Endothelial cell of umbilical vein (primary cell): Measurements from ENCODE around the gene ZNF672. TPM values are rescaled to one million over a fixed set of nuclear protein-coding genes. Genes with fewer than 3 reads are reported as not detected.

ENCODE experiments used
- BruUV-seq: library from RNA; stranded (reverse); fragments of 400-500 nt; replicated peaks from 2 replicates; lab custom pipeline; 2021; lab: Mats Ljungman, UMichigan
- CTCF ChIA-PET: fragments of 300-600, 350-600 bp; sonication (Branson Sonifier 250); formaldehyde crosslinking; loops from one replicate; lab custom pipeline; 2021; ENCODE audit warnings: antibody characterized with exemption, inconsistent platforms; lab: Charles Lee
- POLR2A ChIA-PET: fragments of 300-600, 350-600 bp; sonication (Branson Sonifier 250); formaldehyde crosslinking; loops from one replicate; lab custom pipeline; 2021; ENCODE audit warnings: antibody characterized with exemption, inconsistent platforms; lab: Charles Lee
- DNase-seq: peaks from one replicate; pipeline ENCODE4 v3.0.0-alpha.2; 2011; ENCODE audit warnings: low read depth, low spot score
- FAIRE-seq: peaks from 2 replicates; lab custom pipeline; 2011; peaks lifted over from hg19 to GRCh38; lab: Jason Lieb, UNC
- H2AFZ ChIP-seq: 2 replicates; pipeline ENCODE4 v1.6.0; 2012; ENCODE audit warnings: low read depth, low read length, control low read depth, inconsistent platforms
- H3K27ac ChIP-seq: 2 replicates; pipeline ENCODE4 v1.5.1; 2011; ENCODE audit warnings: low read depth, mild to moderate bottlenecking, control low read depth, low read length, moderate library complexity; ENCODE audit not compliant: insufficient read depth
- H3K27me3 ChIP-seq, 2 experiments: 2 replicates each; pipeline versions ENCODE4 v1.6.0 to v1.6.1; 2011; ENCODE audit warnings: low read length in 2 of 2, mixed read lengths in 1 of 2; ENCODE audit not compliant: control insufficient read depth in 2 of 2, insufficient read depth in 2 of 2
- H3K36me3 ChIP-seq, 2 experiments: 2 replicates in 1 of 2; 3 replicates in 1 of 2; pipeline ENCODE4 v1.5.1; 2011; ENCODE audit warnings: low read length in 2 of 2, mild to moderate bottlenecking in 1 of 2, moderate library complexity in 1 of 2; ENCODE audit not compliant: control insufficient read depth in 2 of 2, insufficient read depth in 2 of 2; ENCODE audit errors: extremely low read depth in 1 of 2
- H3K4me1 ChIP-seq: 3 replicates; pipeline ENCODE4 v1.5.1; 2011; ENCODE audit warnings: mild to moderate bottlenecking, low read length; ENCODE audit not compliant: control insufficient read depth, insufficient read depth; ENCODE audit errors: extremely low read depth
- H3K4me2 ChIP-seq: 2 replicates; pipeline ENCODE4 v1.6.1; 2011; ENCODE audit warnings: low read length, control low read depth, mixed read lengths; ENCODE audit not compliant: insufficient read depth
- H3K4me3 ChIP-seq, 3 experiments: fragments of 200-600 bp in 1 of 3; sonication (generic), shearing (Covaris generic) in 1 of 3; replicated peaks in 1 of 3; 2 replicates each; pipeline ENCODE4 v1.5.1; 2011 to 2016; ENCODE audit warnings: control low read depth in 3 of 3, low read length in 3 of 3, mild to moderate bottlenecking in 2 of 3, inconsistent platforms in 1 of 3, low read depth in 1 of 3, moderate library complexity in 1 of 3; ENCODE audit not compliant: insufficient read depth in 1 of 3
- H3K79me2 ChIP-seq: 2 replicates; pipeline ENCODE4 v1.6.0; 2012; ENCODE audit warnings: low read length, inconsistent platforms; ENCODE audit not compliant: control insufficient read depth, insufficient read depth
- H3K9ac ChIP-seq: replicated peaks from 2 replicates; pipeline ENCODE3; 2011; ENCODE audit warnings: low read length, control low read depth; ENCODE audit not compliant: insufficient read depth; ENCODE audit errors: extremely low read depth
- H3K9me1 ChIP-seq: replicated peaks from 3 replicates; pipeline ENCODE4 v1.6.0; 2011; ENCODE audit warnings: mild to moderate bottlenecking, low read length; ENCODE audit not compliant: control insufficient read depth, insufficient read depth; ENCODE audit errors: extremely low read depth
- H3K9me3 ChIP-seq: replicated peaks from 2 replicates; pipeline ENCODE4 v1.5.1; 2012; ENCODE audit warnings: low read length, inconsistent platforms; ENCODE audit not compliant: control insufficient read depth, insufficient read depth
- H4K20me1 ChIP-seq: replicated peaks from 2 replicates; pipeline ENCODE3; 2011; ENCODE audit warnings: mild to moderate bottlenecking, low read length; ENCODE audit not compliant: control insufficient read depth, insufficient read depth; ENCODE audit errors: extremely low read depth
- CTCF ChIP-seq, 2 donors: IDR thresholded peaks; 1 replicate in 1 of 2; 2 replicates in 1 of 2; pipeline ENCODE4 v1.5.1; 2011; ENCODE audit warnings: low read length in 2 of 2, mild to moderate bottlenecking in 2 of 2, moderate library complexity in 2 of 2, control low read depth in 1 of 2, inconsistent platforms in 1 of 2, low read depth in 1 of 2; ENCODE audit not compliant: insufficient read depth in 1 of 2; ENCODE audit errors: extremely low read depth in 1 of 2
- EZH2 ChIP-seq: IDR thresholded peaks from 2 replicates; pipeline ENCODE4 v1.6.1; 2012; ENCODE audit warnings: borderline replicate concordance, low read depth, mild to moderate bottlenecking, moderate library complexity, low read length, inconsistent platforms; ENCODE audit not compliant: severe bottlenecking
- FOS ChIP-seq: IDR thresholded peaks from 2 replicates; pipeline ENCODE4 v1.6.1; 2011; ENCODE audit warnings: mild to moderate bottlenecking, low read length, moderate library complexity, borderline replicate concordance; ENCODE audit not compliant: insufficient read depth
- GATA2 ChIP-seq: IDR thresholded peaks from 2 replicates; pipeline ENCODE4 v1.7.0; 2011; ENCODE audit warnings: low read depth, mild to moderate bottlenecking, moderate library complexity, mixed read lengths, low read length; ENCODE audit not compliant: insufficient read length, insufficient read depth
- JUN ChIP-seq: IDR thresholded peaks from 2 replicates; pipeline ENCODE4 v1.6.1; 2011; ENCODE audit warnings: borderline replicate concordance, low read depth; ENCODE audit not compliant: insufficient read length, insufficient read depth
- MAX ChIP-seq: IDR thresholded peaks from 2 replicates; pipeline ENCODE4 v1.6.1; 2011; ENCODE audit not compliant: insufficient read depth, insufficient read length
- MYC ChIP-seq: IDR thresholded peaks from one replicate; pipeline ENCODE4 v1.6.1; 2011; ENCODE audit warnings: mild to moderate bottlenecking, low read depth, low read length
- POLR2A ChIP-seq: IDR thresholded peaks from 2 replicates; pipeline ENCODE4 v1.6.1; 2012; ENCODE audit warnings: low read depth, mild to moderate bottlenecking, control low read depth, low read length
- POLR2AphosphoS5 ChIP-seq: IDR thresholded peaks from 2 replicates; pipeline ENCODE4 v1.6.1; 2012; ENCODE audit warnings: low read depth, mild to moderate bottlenecking, control low read depth, low read length, moderate library complexity; ENCODE audit not compliant: insufficient read depth
- dilution Hi-C: fragments of 300-500 bp; cut with MboI; formaldehyde crosslinking; loops from one replicate; pipeline ENCODE4 v1.15.0; 2019; ENCODE audit warnings: low sequenced_read_pairs; ENCODE audit not compliant: extremely low pct_ligation_motif_present
- intact Hi-C: fragments of 100-400 bp; cut with micrococcal nuclease; formaldehyde crosslinking; loops from one replicate; pipeline ENCODE4 v1.10.0; 2022
- polyA plus RNA-seq, 4 experiments: library from polyadenylated mRNA; depleted of rRNA in 3 of 4; stranded (reverse) in 3 of 4; unstranded in 1 of 4; fragments of >200 nt; gene quantifications; 2 replicates each; pipeline versions ENCODE4 v1.2.1 to v1.2.3, GENCODE V29; 2011 to 2012; ENCODE audit warnings: missing spikeins in 1 of 4
- total RNA-seq: library from RNA; stranded (reverse); gene quantifications from 2 replicates; pipeline ENCODE4 v1.2.3, GENCODE V29; 2021

ZNF672 gene
- total and polyA plus RNA-seq, 2 donors (not counting 3 experiments of a cell fraction or from before 2014, with no cell fraction given), result 20.1 to 29.6 TPM

DNA sequence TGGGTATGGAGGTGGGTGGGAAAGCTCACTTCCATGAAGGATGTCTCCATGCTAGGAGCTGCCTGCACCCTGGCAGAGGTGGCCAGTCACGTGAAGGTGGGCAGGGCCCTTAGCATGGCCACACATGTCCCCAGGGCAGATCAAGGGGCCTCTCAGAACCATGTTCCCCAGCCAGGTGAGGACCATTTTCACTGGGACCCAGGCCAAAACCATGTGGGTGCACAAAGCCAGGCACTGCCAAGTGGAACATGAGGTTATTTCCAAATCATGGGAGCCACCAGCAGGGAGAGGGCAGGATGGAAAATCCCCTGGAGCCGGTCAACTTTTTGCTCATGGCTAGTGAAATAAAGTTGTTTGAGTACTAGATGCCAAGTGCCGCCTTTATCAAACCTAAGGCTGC, 11.1 kb downstream of the ZNF672 start:
- FAIRE-seq (no peak), DNase-seq (no peak)
- Histone ChIP-seq H3K27me3 (no peaks in the 10 kb centered on the region), H3K4me2 (no peak overlapping the region), H3K9me1 (no peaks in the 10 kb centered on the region), H3K4me1 (no peaks in the 10 kb centered on the region), H3K9ac (no peak overlapping the region), H3K36me3 (peaks cover 6 to 30% of the 10 kb centered on the region in 2 experiments), H4K20me1 (no peaks in the 10 kb centered on the region), H3K9me3 (no peaks in the 10 kb centered on the region), H3K27ac (no peak overlapping the region), H3K79me2 (no peaks in the 10 kb centered on the region), H3K4me3 (no peak overlapping the region), H2AFZ (no peak overlapping the region)
- intact Hi-C loops (no loop called here), dilution Hi-C loops (no loop called here)
- no peak for TF ChIP-seq JUN
- no peak for TF ChIP-seq MAX
- TF ChIP-seq FOS, result no peak
- no peak for TF ChIP-seq POLR2AphosphoS5
- no peak for TF ChIP-seq MYC
- TF ChIP-seq POLR2A, result no peak
- POLR2A ChIA-PET, result no interaction called here
- CTCF ChIA-PET, result interaction anchor here (1.0 kb wide), 1 partner anchor 9 kb away, joined by 3 read pairs; no protein-coding TSS in a partner anchor
- no TSS peak for BruUV-seq

DNA sequence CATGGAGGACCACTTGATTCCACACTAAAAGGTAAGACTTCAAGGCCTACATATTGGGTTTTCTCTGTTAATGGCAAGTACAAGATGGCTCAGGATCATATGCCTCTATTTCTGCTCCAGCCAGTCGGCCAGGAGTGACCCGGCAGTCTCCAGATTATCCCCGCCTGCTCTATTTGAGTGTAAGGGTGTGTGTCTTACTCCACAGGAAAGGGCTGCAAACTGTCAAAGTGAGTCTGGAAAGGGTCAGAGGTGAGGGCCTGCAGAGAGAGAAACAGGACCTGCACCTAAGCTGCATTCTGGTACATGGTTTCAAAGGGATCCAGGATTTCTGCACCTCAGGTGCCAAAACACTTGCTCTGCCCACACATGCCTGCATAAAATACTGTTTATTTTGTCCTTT, 11.6 kb downstream of the ZNF672 start:
- Histone ChIP-seq H3K36me3 (peaks cover 6 to 30% of the 10 kb centered on the region in 2 experiments), H3K4me3 (no peak overlapping the region), H3K27ac (no peak overlapping the region), H4K20me1 (no peaks in the 10 kb centered on the region), H3K27me3 (no peaks in the 10 kb centered on the region), H3K79me2 (no peaks in the 10 kb centered on the region), H3K4me2 (no peak overlapping the region), H3K9ac (no peak overlapping the region), H2AFZ (no peak overlapping the region), H3K9me3 (no peaks in the 10 kb centered on the region), H3K4me1 (no peaks in the 10 kb centered on the region), H3K9me1 (no peaks in the 10 kb centered on the region)
- TF ChIP-seq POLR2A (no peak), CTCF (IDR thresholded peaks at IDR 0.05; ENCODE audit: extremely low read depth in 1 of 2, insufficient read depth in 1 of 2, low read depth in 1 of 2, low read length in 2 of 2) (no peak), MAX (no peak), FOS (no peak), GATA2 (no peak), MYC (no peak), JUN (no peak), POLR2AphosphoS5 (no peak), EZH2 (no peak)
- no peak for DNase-seq
- BruUV-seq, result no TSS peak
- intact Hi-C loops (no loop called here), dilution Hi-C loops (no loop called here)
- FAIRE-seq, result no peak
- POLR2A ChIA-PET, result interaction anchor here (1.9 kb wide), 1 partner anchor 12 kb away, joined by 6 read pairs; the partner anchor contains the start of gene ZNF672
- CTCF ChIA-PET, result interaction anchor here (1.0 kb wide), 1 partner anchor 8 kb away, joined by 3 read pairs; no protein-coding TSS in a partner anchor
